GM21528 (cell line): Measurements from ENCODE around the gene CABLES1.
"Not testable (repeated sequence)": the region's sequence is repeated elsewhere in the genome, so short reads cannot be mapped to it uniquely, and the experiment has no call there.

Experiments used
- ATAC-seq: cut with Tn5 transposase; IDR thresholded peaks from one replicate; pipeline ENCODE4 v1.9.1; 2021; ENCODE audit warnings: mild to moderate bottlenecking, moderate library complexity; ENCODE audit not compliant: unreplicated experiment, low FRiP score

Gene CABLES1

GRCh38 chr18:23109163-23109562 is 26.1 kb upstream of the CABLES1 start:
- not testable (repeated sequence) for ATAC-seq

- no peak for ATAC-seq
Measured at GRCh38 chr18:23113576-23113975, 21.7 kb upstream of the CABLES1 start.

GRCh38 chr18:23114171-23114881 is 21.0 kb upstream of the CABLES1 start:
- ATAC-seq, result no peak

GRCh38 chr18:23114911-23115310 is 20.4 kb upstream of the CABLES1 start:
- no peak for ATAC-seq

GRCh38 chr18:23115683-23116096 is 19.6 kb upstream of the CABLES1 start:
- ATAC-seq, result no peak

GRCh38 chr18:23121133-23121532 is 14.2 kb upstream of the CABLES1 start:
- ATAC-seq, result no peak

- ATAC-seq, result no peak
Measured at GRCh38 chr18:23122334-23123229, 12.7 kb upstream of the CABLES1 start.

GRCh38 chr18:23126376-23127056 is 8.8 kb upstream of the CABLES1 start:
- ATAC-seq, result no peak

GRCh38 chr18:23127090-23127489 is 8.2 kb upstream of the CABLES1 start:
- ATAC-seq, result no peak

GRCh38 chr18:23129355-23130002 is 5.8 kb upstream of the CABLES1 start:
- ATAC-seq, result no peak

GRCh38 chr18:23131693-23132319 is 3.5 kb upstream of the CABLES1 start:
- no peak for ATAC-seq

GRCh38 chr18:23133860-23134779 is 1.2 kb upstream of the CABLES1 start:
- ATAC-seq, result peak; percentile 39

- ATAC-seq, result peak; percentile 38
Measured at GRCh38 chr18:23135550-23136325, 453 bp downstream of the CABLES1 start.

- ATAC-seq, result peak; percentile 36
Measured at GRCh38 chr18:23136326-23137096, 1.2 kb downstream of the CABLES1 start.

- no peak for ATAC-seq
Measured at GRCh38 chr18:23137097-23137635, 1.9 kb downstream of the CABLES1 start.

- no peak for ATAC-seq
Measured at GRCh38 chr18:23137788-23138216, 2.5 kb downstream of the CABLES1 start.

- no peak for ATAC-seq
Measured at GRCh38 chr18:23138471-23138870, 3.2 kb downstream of the CABLES1 start.
